Measurements from ENCODE around the gene CPNE5.
"Not testable (repeated sequence)": the region's sequence is repeated elsewhere in the genome, so short reads cannot be mapped to it uniquely, and the experiment has no call there.

Gene CPNE5

GRCh38 chr6:36718560-36718959 lies 120.7 kb downstream of the CPNE5 start:
- DNase-seq: no peak

DNA sequence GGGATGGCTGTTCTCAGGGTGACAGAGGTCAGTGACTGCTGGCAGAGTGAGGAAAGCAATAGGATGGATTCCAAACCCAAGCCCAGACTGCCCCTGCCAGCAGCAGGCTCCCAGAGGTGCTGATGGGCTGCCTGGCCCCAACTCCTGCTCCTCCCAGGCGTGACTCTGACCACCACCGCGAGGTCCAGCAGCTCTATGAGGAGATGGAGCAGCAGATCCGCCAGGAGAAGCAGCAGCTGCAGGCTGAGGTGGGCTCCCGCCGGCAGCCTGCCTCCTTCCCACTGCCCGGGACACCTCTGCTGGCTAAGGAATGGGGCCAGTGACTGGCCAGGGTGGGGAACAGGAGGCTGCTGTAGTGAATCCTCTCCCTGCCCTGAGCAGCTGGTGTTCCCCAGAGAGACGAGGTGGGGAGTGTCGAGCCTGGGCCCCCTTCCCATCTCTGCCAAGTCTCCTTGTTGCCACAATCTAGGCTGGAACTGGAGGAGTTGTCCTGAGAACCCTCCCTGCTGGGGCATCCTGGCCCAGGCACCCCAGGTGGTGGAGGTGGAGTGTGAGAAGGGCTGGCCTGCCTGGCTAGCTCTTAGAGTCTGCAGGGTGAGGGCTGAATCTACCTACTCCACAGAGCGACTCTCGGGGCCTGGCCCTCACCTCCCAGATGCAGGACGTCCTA lies 121.2 kb downstream of the CPNE5 start:
- no peak for DNase-seq

- DNase-seq: no peak
Measured at GRCh38 chr6:36717231-36717825, 121.9 kb downstream of the CPNE5 start.

DNA sequence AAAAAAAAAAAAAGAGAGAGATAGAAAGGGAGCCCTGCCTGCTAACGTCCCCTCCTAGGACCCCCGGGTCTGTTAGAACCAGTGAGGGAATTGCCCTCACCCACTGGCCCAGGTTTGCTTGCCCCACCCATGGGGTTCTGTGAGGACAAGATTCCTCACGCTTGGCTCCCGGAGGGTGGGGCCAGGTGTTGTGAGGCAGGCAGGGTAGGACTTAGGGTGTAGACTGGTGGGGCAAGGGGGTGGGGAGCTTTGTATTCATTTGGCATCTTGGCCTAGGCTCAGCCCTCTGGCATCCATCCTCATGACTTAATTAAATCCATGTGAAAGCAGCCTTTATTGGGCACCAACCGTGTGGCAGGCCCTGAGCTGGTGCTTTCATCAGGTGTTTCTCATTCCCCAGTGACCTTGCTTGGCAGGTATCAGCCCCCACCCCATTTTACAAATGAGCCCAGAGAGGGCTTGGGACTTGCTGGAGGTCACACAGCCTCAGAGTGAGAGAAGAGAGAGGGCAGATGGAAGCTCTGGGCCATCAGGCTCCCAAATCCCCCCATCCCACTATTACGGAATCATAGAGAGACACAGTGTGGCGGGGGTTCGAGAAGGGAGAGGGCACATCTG lies 122.7 kb downstream of the CPNE5 start:
- DNase-seq: no peak

GRCh38 chr6:36715469-36715868 lies 123.8 kb downstream of the CPNE5 start:
- DNase-seq: no peak

GRCh38 chr6:36714511-36714910 lies 124.7 kb downstream of the CPNE5 start:
- no peak for DNase-seq

- DNase-seq: no peak
Measured at GRCh38 chr6:36713846-36714245, 125.4 kb downstream of the CPNE5 start.

- no peak for DNase-seq
Measured at GRCh38 chr6:36712816-36713215, 126.4 kb downstream of the CPNE5 start.

- no peak for DNase-seq
Measured at GRCh38 chr6:36706339-36706738, 132.9 kb downstream of the CPNE5 start.

- DNase-seq: not testable (repeated sequence)
Measured at GRCh38 chr6:36704961-36705577, 134.2 kb downstream of the CPNE5 start.

DNA sequence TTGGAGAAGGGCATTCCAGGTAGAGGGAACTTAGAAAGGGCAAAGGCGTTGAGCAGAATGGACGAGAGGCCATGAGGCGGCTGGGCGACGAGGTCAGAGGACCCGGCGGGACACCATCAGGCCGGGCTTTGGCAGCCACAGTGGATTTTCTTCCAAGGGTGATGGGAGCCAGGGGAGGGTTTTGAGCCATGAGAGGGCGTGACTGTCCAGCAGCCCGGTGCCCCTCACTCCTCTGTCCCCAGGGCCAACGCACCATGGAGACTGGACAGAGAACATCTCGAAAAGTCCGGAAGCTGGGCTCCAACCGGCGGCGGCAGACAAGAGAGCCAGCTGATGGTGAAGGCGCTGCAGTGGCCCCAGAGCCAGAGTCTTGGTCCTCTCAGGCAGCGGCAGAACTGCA lies 135.3 kb downstream of the CPNE5 start:
- no peak for DNase-seq

GRCh38 chr6:36703081-36703606 lies 136.1 kb downstream of the CPNE5 start:
- no peak for DNase-seq

- DNase-seq: no peak
Measured at GRCh38 chr6:36702656-36703055, 136.6 kb downstream of the CPNE5 start.

GRCh38 chr6:36701401-36701991 lies 137.7 kb downstream of the CPNE5 start:
- DNase-seq: no peak

GRCh38 chr6:36700831-36701230 lies 138.4 kb downstream of the CPNE5 start:
- no peak for DNase-seq

DNA sequence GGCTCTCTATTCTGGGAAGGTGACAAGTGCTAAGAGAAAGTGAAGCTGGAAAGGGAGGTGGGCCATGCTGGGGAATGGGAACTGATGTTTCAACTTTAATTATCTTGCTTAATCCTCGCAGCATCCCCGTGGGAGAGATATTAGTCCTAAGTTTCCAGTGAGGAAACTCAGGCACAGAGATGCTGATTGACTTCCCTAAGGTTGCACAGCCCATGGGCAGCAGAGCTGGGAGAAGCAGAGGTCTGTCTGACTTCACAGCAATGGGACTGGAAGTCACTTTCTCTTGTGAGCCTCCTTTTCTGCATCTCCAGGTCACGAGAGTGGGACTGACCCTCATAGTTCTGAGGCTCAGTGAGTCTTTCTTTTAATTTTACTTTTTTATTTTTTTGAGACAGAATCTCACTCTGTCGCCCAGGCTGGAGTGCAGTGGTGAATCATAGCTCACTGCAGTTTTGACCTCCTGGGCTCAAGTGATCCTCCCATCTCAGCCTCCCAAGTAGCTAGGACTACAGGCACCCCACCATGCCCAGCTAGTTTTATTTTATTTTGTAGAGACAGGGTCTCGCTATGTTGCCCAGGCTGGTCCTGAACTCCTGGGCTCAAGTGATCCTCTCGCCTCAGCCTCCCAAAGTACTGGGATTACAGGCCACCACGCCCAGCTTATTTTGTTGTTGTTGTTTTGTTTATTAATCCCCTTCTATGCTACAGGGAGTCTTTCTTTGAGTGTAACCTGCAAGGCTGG lies 139.0 kb downstream of the CPNE5 start:
- no peak for DNase-seq

DNA sequence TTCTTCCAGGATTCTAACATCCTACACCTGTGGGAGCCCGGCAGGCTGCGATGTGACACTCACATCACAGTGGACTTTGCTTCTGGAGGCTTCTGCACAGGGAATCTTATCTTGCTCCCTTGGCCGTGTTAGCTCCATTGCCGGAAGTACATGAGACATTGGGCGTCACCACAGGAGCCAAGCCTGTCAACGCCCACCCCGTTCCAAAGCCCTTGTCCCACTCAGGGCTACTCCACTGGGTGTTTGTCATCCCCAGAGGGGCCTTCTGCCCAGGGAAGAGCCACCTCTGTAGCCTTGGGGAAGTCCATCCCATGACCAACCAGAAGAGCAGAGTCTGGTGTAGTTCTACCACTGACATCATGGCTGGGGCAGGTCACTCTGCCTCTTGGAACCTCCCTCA lies 139.9 kb downstream of the CPNE5 start:
- DNase-seq: no peak

DNA sequence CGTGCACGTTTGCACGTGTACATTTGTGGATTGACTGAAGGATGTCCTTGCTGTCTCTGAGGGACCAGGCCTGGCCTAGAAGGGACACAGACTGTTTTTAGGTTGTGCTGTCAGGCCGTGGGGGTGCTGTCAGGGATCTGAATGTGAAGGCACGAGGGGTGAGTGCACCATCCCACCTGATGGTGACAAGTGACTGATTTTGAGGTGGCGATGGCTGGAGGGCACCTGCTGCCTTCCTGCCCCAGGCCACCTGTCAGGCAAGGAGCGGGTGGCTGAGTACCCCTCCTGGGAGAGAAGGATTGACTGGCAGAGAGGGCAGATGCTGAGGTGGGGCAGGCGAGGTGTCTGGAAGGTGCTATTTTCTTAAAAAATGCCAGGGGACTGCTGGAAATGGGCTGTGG lies 140.4 kb downstream of the CPNE5 start:
- no peak for DNase-seq

- no peak for DNase-seq
Measured at GRCh38 chr6:36698196-36698595, 141.0 kb downstream of the CPNE5 start.

DNA sequence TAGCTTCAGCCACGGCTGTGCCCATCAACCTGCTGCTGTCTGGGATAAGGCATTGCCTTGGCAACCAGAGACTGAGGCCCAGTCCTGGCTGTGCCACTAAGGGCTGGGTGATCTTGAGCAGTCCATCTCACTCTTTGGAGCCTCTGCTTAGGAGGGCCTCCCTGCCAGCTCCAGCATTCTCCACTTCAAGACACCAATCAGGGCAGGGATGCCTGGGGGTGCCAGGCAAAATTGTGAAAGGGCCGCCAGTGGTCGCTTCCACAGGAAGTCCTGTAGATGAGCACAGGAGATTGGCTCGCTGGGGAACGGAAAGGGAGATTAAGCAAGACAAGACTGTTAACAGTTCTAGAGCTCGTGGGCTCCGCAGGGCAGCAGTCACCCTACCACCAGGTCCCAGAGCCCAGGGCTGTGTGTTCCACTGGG lies 141.8 kb downstream of the CPNE5 start, which contains the start of gene RAB44:
Gene RAB44, plus strand, starts transcription at position 346 of the 423 bp plus-strand sequence. CDS start 6,410 bp downstream, outside the sequence.
- DNase-seq: no peak

- no peak for DNase-seq
Measured at GRCh38 chr6:36695414-36695813, 143.8 kb downstream of the CPNE5 start.

DNA sequence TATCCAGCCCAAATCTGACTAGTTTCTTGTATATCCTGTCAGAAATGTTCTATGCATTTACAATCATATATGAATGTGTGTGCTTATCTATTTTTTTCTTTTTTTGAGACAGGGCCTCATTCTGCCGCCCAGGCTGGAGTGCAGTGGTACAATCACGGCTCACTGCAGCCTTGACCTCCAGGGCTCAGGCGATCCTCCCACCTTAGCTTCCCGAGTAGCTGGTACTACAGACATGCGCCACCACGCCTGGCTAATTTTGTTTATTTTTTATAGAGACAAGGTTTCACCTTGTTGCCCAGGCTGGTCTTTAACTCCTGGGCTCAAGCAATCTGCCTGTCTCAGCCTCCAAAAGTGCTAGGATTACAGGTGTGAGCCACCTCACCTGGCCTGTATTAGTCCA lies 144.6 kb downstream of the CPNE5 start:
- DNase-seq: no peak
